ENCODE measurements around the gene C19orf12. TPM values are rescaled to one million over a fixed set of nuclear protein-coding genes. Genes with fewer than 3 reads are reported as not detected.

Gene C19orf12
- total and polyA plus RNA-seq, 2 donors (not counting 3 experiments of a cell fraction or from before 2014, with no cell fraction given): 20.4 to 22.9 TPM

DNA sequence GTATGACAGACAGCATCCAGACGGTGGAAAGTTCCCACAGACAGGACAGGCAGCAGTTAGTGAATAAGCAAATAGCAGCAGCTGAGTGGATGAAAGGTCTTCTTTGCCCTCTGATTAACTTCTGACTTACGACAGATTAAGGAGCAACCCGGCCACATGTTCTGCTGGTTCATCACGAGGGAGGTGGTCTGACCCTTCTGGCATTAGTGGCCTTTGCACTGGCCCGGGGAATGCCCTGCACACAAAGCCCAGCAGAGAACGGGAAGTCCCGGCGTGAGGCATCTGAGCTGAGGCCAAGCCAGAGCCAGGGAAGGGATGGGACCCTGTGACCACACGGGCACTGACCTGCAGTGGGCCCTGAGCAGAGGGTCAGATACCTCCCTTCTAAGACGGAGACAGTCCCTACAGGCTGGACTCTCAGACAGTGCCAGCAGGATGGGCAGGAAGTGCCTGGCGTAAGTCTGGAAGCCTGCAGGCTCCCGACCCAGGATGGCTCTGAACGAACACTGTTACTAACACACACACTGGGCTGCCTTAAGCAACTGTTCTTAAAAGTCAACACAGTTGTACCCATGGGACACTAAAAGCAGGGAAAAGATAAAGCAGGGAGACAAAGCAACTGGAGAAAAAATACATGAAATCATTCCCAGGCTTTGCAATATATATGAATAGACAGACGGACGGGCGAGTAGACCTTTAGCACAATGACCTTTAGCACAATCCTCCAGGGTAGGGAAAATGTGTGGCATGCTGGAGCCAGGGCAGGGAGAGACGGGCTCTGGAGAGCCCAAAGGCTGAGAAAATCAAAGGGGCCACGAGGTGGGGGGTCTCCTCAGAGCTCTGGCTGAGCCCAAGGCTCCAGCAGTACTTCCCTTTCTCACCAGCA, 6.3 kb downstream of the C19orf12 start:
- H3K36me3 ChIP-seq (ENCODE audit: control insufficient read depth in 2 of 2, extremely low read depth in 1 of 2, insufficient read depth in 2 of 2, low read length in 2 of 2): peaks cover 0 to 8% of the 10 kb centered on the region in 2 experiments
- FAIRE-seq: no peak
- H3K27me3 ChIP-seq (ENCODE audit: control insufficient read depth in 2 of 2, insufficient read depth in 2 of 2, low read length in 2 of 2): no peaks in the 10 kb centered on the region
- POLR2A ChIA-PET: no interaction called here
- no peak overlapping the region for H3K9ac ChIP-seq (replicated peaks; ENCODE audit: extremely low read depth, insufficient read depth, low read length)
- no peaks in the 10 kb centered on the region for H3K9me3 ChIP-seq (replicated peaks; ENCODE audit: control insufficient read depth, insufficient read depth, low read length)
- no peak overlapping the region for H2AFZ ChIP-seq (ENCODE audit: low read depth, low read length)
- CTCF ChIA-PET: interaction anchor here (1.3 to 1.6 kb wide), 2 partner anchors 7 to 98 kb away, joined by 3 read pairs; no protein-coding TSS in a partner anchor
- TF ChIP-seq POLR2A (IDR thresholded peaks at IDR 0.05; ENCODE audit: low read depth, low read length) (no peak), EZH2 (IDR thresholded peaks at IDR 0.05; ENCODE audit: borderline replicate concordance, low read depth, low read length, severe bottlenecking) (no peak), POLR2AphosphoS5 (IDR thresholded peaks at IDR 0.05; ENCODE audit: insufficient read depth, low read depth, low read length) (no peak), JUN (IDR thresholded peaks at IDR 0.05; ENCODE audit: borderline replicate concordance, insufficient read depth, insufficient read length, low read depth) (no peak), MYC (IDR thresholded peaks at IDR 0.05; ENCODE audit: low read depth, low read length) (no peak), GATA2 (IDR thresholded peaks at IDR 0.05; ENCODE audit: insufficient read depth, insufficient read length, low read depth, low read length) (no peak), FOS (IDR thresholded peaks at IDR 0.05; ENCODE audit: borderline replicate concordance, insufficient read depth, low read length) (no peak)
- TF ChIP-seq, protein P1, sequence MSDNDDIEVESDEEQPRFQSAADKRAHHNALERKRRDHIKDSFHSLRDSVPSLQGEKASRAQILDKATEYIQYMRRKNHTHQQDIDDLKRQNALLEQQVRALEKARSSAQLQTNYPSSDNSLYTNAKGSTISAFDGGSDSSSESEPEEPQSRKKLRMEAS (IDR thresholded peaks at IDR 0.05; ENCODE audit: insufficient read depth, insufficient read length): no peak
- TF ChIP-seq, protein P2, sequence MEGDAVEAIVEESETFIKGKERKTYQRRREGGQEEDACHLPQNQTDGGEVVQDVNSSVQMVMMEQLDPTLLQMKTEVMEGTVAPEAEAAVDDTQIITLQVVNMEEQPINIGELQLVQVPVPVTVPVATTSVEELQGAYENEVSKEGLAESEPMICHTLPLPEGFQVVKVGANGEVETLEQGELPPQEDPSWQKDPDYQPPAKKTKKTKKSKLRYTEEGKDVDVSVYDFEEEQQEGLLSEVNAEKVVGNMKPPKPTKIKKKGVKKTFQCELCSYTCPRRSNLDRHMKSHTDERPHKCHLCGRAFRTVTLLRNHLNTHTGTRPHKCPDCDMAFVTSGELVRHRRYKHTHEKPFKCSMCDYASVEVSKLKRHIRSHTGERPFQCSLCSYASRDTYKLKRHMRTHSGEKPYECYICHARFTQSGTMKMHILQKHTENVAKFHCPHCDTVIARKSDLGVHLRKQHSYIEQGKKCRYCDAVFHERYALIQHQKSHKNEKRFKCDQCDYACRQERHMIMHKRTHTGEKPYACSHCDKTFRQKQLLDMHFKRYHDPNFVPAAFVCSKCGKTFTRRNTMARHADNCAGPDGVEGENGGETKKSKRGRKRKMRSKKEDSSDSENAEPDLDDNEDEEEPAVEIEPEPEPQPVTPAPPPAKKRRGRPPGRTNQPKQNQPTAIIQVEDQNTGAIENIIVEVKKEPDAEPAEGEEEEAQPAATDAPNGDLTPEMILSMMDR (IDR thresholded peaks at IDR 0.05; ENCODE audit: extremely low read depth in 1 of 2, insufficient read depth in 1 of 2, low read depth in 1 of 2, low read length in 2 of 2): no peak
- no peaks in the 10 kb centered on the region for H4K20me1 ChIP-seq (replicated peaks; ENCODE audit: control insufficient read depth, extremely low read depth, insufficient read depth, low read length)
- no TSS peak for BruUV-seq (replicated peaks)
- peaks cover 28% of the 10 kb centered on the region for H3K79me2 ChIP-seq (ENCODE audit: control insufficient read depth, insufficient read depth, low read length)
- no peak overlapping the region for H3K4me3 ChIP-seq (replicated peaks in 1 of 3; ENCODE audit: insufficient read depth in 1 of 3, low read depth in 1 of 3, low read length in 3 of 3)
- H3K4me2 ChIP-seq (ENCODE audit: insufficient read depth, low read length): no peak overlapping the region
- no peak overlapping the region for H3K27ac ChIP-seq (ENCODE audit: insufficient read depth, low read depth, low read length)
- no peaks in the 10 kb centered on the region for H3K4me1 ChIP-seq (ENCODE audit: control insufficient read depth, extremely low read depth, insufficient read depth, low read length)
- DNase-seq (ENCODE audit: low read depth, low spot score): no peak
- H3K9me1 ChIP-seq (replicated peaks; ENCODE audit: control insufficient read depth, extremely low read depth, insufficient read depth, low read length): no peaks in the 10 kb centered on the region
- intact Hi-C loops (cut with micrococcal nuclease) (no loop called here), dilution Hi-C loops (cut with MboI; ENCODE audit: extremely low pct_ligation_motif_present, low sequenced_read_pairs) (no loop called here)
